ENCODE measurements around the gene WBP2.
"Not testable (repeated sequence)": the region's sequence is repeated elsewhere in the genome, so short reads cannot be mapped to it uniquely, and the experiment has no call there.

The WBP2 gene

GRCh38 chr17:75865404-75866188 lies 10.5 kb upstream of the WBP2 start:
- not testable (repeated sequence) for DNase-seq

DNA sequence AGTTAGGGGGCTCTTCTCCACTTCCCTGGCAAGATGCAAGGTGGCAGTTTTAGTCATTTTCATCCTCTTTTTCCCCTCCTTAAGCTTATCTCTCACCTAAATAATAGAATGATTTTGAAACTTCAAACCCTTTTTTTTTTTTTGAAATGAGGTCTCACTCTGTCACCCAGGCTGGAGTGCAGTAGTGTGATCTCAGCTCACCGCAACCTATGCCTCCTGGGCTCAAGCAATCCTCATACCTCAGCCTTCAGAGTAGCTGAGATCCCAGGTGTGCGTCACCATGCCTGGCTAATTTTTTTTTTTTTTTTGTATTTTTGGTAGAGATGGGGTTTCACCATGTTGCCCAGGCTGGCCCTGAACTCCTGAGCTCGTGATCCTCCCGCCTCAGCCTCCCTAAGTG lies 9.8 kb upstream of the WBP2 start:
- DNase-seq = not testable (repeated sequence)

GRCh38 chr17:75864448-75864871 lies 9.3 kb upstream of the WBP2 start:
- peak; percentile 68 for DNase-seq

GRCh38 chr17:75861927-75862317 lies 6.8 kb upstream of the WBP2 start:
- DNase-seq = no peak

DNA sequence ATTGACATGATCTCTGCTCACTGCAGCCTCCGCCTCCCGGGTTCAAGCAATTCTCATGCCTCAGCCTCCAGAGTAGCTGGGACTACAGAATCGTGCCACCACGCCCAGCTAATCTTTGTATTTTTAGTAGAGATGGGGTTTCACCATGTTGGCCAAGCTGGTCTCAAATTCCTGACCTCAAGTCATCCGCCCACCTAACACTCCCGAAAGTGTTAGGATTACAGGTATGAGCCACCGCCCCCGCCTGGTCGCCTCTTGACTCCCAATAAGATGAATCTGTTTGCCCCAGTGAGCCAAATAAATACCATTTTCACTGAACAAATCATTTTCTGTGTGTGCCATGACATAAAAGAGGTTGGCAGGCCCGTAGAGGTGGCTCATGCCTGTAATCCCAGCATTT lies 4.2 kb upstream of the WBP2 start:
- not testable (repeated sequence) for DNase-seq

GRCh38 chr17:75856062-75856756 lies 1.1 kb upstream of the WBP2 start:
- no peak for DNase-seq

DNA sequence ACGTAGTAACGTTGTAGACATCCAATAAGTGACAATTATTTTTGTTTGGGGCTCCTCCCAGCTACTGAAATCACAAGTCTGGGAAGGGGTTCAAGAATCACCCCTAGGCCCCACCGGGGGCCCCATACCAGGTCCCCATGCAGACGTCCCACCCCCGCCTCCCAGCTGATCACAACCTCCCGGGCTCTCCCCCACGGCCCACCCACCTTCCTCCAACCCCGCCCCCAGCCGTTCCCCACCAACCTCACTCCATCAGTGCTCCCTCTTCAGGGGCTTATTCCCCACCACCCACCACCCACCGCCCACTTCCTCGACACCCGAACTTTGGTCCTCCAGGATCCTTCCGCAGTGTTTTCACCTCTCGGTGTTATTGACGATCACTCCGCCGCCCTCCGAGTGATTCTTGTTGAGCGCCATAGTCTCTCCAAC lies 240 bp downstream of the WBP2 start:
- no peak for DNase-seq

DNA sequence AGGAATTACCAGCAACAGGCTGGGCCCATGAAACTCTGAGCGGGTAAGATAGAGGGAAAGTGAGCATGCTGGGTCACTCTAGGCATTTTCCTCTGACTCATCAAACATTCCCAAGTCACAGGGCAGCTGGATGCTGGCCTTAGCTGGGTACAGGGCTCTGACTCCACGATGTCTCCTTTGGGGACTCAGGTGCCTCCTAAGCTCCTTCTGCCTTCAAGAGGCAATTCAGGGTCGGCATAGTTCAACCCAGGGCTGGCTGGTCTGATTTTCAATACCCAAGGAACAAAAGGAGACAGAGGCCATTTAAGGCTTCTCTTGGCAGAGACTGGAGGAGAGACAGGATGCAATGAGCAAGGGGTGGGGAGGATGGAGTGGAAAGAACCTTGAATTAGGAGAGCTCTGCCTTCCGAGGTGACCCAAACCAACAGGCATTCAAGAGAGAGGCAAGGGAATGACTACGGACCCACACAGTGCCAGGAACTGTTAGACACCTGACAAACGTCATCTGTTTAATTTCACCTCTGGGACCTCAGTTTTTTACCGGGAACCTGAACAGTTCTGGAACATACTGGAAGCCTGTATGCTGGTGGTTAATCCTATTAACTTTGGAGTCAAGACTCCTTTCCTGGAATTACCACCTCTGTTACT lies 910 bp downstream of the WBP2 start:
- DNase-seq = no peak

GRCh38 chr17:75853433-75853832 lies 1.7 kb downstream of the WBP2 start:
- no peak for DNase-seq

- not testable (repeated sequence) for DNase-seq
Observed at GRCh38 chr17:75851693-75851991, 3.5 kb downstream of the WBP2 start.

- DNase-seq = no peak
Observed at GRCh38 chr17:75850928-75851692, 4.0 kb downstream of the WBP2 start.

DNA sequence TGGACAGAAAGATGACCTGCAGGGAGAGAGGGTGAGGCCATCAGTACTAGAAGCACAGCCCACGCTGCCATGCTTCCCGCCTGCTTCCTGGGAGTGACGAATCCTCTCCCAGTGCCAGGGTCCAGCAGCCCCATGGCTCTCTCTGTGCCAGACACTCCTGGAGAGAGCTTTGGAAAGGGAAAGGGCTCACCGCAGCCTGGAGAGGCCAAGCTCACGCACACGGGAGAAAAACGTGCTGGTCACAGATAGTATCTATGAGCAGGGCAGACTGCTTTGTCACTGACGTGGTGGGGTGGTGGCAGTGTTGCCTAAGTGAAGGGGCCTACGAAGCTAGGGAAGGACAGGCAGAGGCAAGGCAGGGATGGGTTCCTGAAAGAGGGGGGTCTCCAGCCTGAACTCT lies 5.4 kb downstream of the WBP2 start:
- no peak for DNase-seq

DNA sequence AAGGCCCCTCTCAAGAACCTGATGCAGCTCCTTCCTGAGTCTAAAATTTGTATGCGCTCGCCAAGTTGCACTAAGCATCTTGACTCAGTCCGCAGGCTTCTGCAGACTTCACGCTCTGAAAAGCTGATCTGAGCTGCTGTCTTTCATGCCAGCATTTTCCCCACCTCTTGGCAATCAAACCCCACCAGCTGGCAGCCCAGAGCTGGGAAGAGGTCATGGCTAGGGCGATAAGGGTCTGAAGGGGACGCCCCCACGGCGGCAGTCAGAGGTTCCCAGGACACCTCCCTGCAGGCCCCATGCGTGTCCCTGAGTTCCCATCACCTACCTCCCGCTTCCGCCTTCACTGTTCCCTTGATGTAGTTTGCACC lies 5.9 kb downstream of the WBP2 start:
- no peak for DNase-seq

- peak; percentile 96 for DNase-seq
Observed at GRCh38 chr17:75848523-75849278, 6.4 kb downstream of the WBP2 start.

GRCh38 chr17:75847614-75848522 lies 7.3 kb downstream of the WBP2 start:
- DNase-seq = no peak

- DNase-seq = no peak
Observed at GRCh38 chr17:75846692-75847613, 8.2 kb downstream of the WBP2 start.

DNA sequence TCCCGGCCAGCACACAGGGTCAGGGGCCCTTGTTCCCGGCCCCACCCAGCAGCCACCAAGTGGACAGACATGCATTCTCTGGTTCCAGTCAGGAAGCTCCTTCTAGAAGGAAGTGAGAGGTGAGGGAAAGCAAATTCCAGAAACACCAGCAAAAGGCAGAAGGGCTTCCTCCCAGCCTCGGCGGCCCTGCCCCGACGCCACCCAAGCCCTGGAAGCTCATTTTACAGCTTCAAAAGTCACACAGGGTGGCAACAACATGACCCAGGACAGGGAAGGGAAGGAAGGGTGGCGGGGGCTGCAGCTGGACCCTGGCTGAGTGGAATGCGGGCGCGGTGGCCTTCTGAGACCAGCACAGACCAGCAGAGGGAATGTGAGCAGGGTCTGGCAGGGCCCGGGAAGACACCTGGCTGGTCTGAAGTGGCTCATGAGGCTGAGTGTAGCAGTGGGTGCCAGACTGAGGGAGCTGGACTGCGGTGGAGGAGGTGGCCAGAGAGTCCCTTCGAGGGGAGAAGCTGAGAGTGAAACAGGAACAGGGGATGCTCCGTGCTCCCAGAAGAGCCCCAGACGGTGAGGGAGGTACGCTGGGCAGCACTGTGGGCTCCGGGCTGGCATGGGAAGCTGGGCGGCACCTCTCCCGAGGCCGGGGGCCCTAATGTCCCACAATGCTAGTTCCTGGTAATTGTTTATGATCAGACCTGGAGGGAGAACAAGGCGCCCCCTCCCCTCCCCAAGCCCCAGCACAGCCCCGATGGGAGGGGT lies 9.0 kb downstream of the WBP2 start:
- no peak for DNase-seq

- peak; percentile 84 for DNase-seq
Observed at GRCh38 chr17:75845058-75845711, 9.9 kb downstream of the WBP2 start.

GRCh38 chr17:75844530-75845057 lies 10.5 kb downstream of the WBP2 start:
- DNase-seq = no peak

All from activated CD8-positive, alpha-beta memory T cell treated with anti-CD3 and anti-CD28 coated beads, Interleukin-2, amount 50 U/mL, for 48 hours (primary cell).